GM19438 (cell line): ENCODE measurements around the gene FBLN7.
"Not testable (repeated sequence)": the region's sequence is repeated elsewhere in the genome, so short reads cannot be mapped to it uniquely, and the experiment has no call there.

Source experiments
- ATAC-seq: cut with Tn5 transposase; IDR thresholded peaks from one replicate; pipeline ENCODE4 v1.9.1; 2021; ENCODE audit warnings: low read depth; ENCODE audit not compliant: unreplicated experiment

FBLN7 gene

GRCh38 chr2:112181571-112182290 lies 43.5 kb downstream of the FBLN7 start:
- no peak for ATAC-seq

GRCh38 chr2:112182581-112183034 lies 44.4 kb downstream of the FBLN7 start:
- no peak for ATAC-seq

- no peak for ATAC-seq
These were observed 45.3 kb downstream of the FBLN7 start for GRCh38 chr2:112183327-112184025.

GRCh38 chr2:112184121-112184520 lies 45.9 kb downstream of the FBLN7 start:
- ATAC-seq = no peak

- ATAC-seq = no peak
These were observed 46.9 kb downstream of the FBLN7 start for GRCh38 chr2:112185131-112185530.

- ATAC-seq = no peak
These were observed 49.0 kb downstream of the FBLN7 start for GRCh38 chr2:112187046-112187715.

GRCh38 chr2:112187805-112188596 lies 49.8 kb downstream of the FBLN7 start:
- no peak for ATAC-seq

- no peak for ATAC-seq
These were observed 50.9 kb downstream of the FBLN7 start for GRCh38 chr2:112189001-112189556.

GRCh38 chr2:112194028-112194427 lies 55.8 kb downstream of the FBLN7 start:
- no peak for ATAC-seq

- no peak for ATAC-seq
These were observed 56.3 kb downstream of the FBLN7 start for GRCh38 chr2:112194482-112194881.

- no peak for ATAC-seq
These were observed 57.1 kb downstream of the FBLN7 start for GRCh38 chr2:112195167-112195766.

- no peak for ATAC-seq
These were observed 57.8 kb downstream of the FBLN7 start for GRCh38 chr2:112195950-112196349.

- no peak for ATAC-seq
These were observed 59.7 kb downstream of the FBLN7 start for GRCh38 chr2:112197868-112198267.

- no peak for ATAC-seq
These were observed 60.6 kb downstream of the FBLN7 start for GRCh38 chr2:112198780-112199179.

GRCh38 chr2:112199188-112199587 lies 61.0 kb downstream of the FBLN7 start:
- no peak for ATAC-seq

GRCh38 chr2:112201696-112202430 lies 63.7 kb downstream of the FBLN7 start:
- no peak for ATAC-seq

GRCh38 chr2:112204411-112204810 lies 66.2 kb downstream of the FBLN7 start:
- ATAC-seq = no peak

- not testable (repeated sequence) for ATAC-seq
These were observed 69.7 kb downstream of the FBLN7 start for GRCh38 chr2:112207905-112208304.

- ATAC-seq = no peak
These were observed 78.0 kb downstream of the FBLN7 start for GRCh38 chr2:112216167-112216566.
